Measurements from ENCODE around the gene POLR1C.
"Not testable (repeated sequence)": the region's sequence is repeated elsewhere in the genome, so short reads cannot be mapped to it uniquely, and the experiment has no call there.

The POLR1C gene

GRCh38 chr6:43532201-43532600 lies 15.3 kb downstream of the POLR1C start:
- H3K36me3 ChIP-seq (ENCODE audit: insufficient read depth, low read length) = peaks cover 79% of the 10 kb centered on the region
- no peak overlapping the region for H3K9ac ChIP-seq (ENCODE audit: low read length)
- H3K4me2 ChIP-seq (ENCODE audit: low read length) = no peak overlapping the region
- H3K4me3 ChIP-seq (ENCODE audit: low read depth, low read length, poor library complexity, severe bottlenecking) = no peak overlapping the region
- no peaks in the 10 kb centered on the region for H4K20me1 ChIP-seq (ENCODE audit: insufficient read depth, low read length)
- TF ChIP-seq EZH2 (IDR thresholded peaks at IDR 0.05; ENCODE audit: borderline replicate concordance, low read length) (no peak), CTCF (IDR thresholded peaks at IDR 0.05; ENCODE audit: low read length) (no peak)
- H3F3A ChIP-seq (ENCODE audit: insufficient read depth, low read length) = no peaks in the 10 kb centered on the region
- H3K9me2 ChIP-seq (ENCODE audit: low read depth, low read length) = no peaks in the 10 kb centered on the region
- no peaks in the 10 kb centered on the region for H3K79me2 ChIP-seq (ENCODE audit: insufficient read depth, low read length)
- no peak overlapping the region for H2AFZ ChIP-seq (ENCODE audit: low read length)
- no peaks in the 10 kb centered on the region for H3K27me3 ChIP-seq (ENCODE audit: insufficient read depth, low read length)
- no peak overlapping the region for H3K27ac ChIP-seq (ENCODE audit: low read depth, low read length, poor library complexity, severe bottlenecking)
- H3K4me1 ChIP-seq (ENCODE audit: insufficient read depth, low read length, severe bottlenecking) = no peaks in the 10 kb centered on the region
- no peaks in the 10 kb centered on the region for H3K9me3 ChIP-seq (ENCODE audit: low read length)

- H3K9ac ChIP-seq (ENCODE audit: low read length); H3K4me3 ChIP-seq (ENCODE audit: low read depth, low read length, poor library complexity, severe bottlenecking); H2AFZ ChIP-seq (ENCODE audit: low read length); H3K4me1 ChIP-seq (ENCODE audit: insufficient read depth, low read length, severe bottlenecking); H3K4me2 ChIP-seq (ENCODE audit: low read length); H3K79me2 ChIP-seq (ENCODE audit: insufficient read depth, low read length); H3K27me3 ChIP-seq (ENCODE audit: insufficient read depth, low read length); H4K20me1 ChIP-seq (ENCODE audit: insufficient read depth, low read length); H3F3A ChIP-seq (ENCODE audit: insufficient read depth, low read length); H3K9me2 ChIP-seq (ENCODE audit: low read depth, low read length); H3K9me3 ChIP-seq (ENCODE audit: low read length); H3K27ac ChIP-seq (ENCODE audit: low read depth, low read length, poor library complexity, severe bottlenecking): not testable (repeated sequence)
- H3K36me3 ChIP-seq (ENCODE audit: insufficient read depth, low read length) = peaks cover 71% of the 10 kb centered on the region
These were observed 22.1 kb downstream of the POLR1C start for GRCh38 chr6:43538986-43539385.

- H3K9ac ChIP-seq (ENCODE audit: low read length); H3K4me1 ChIP-seq (ENCODE audit: insufficient read depth, low read length, severe bottlenecking); H3K9me2 ChIP-seq (ENCODE audit: low read depth, low read length); H3K27ac ChIP-seq (ENCODE audit: low read depth, low read length, poor library complexity, severe bottlenecking); H3K79me2 ChIP-seq (ENCODE audit: insufficient read depth, low read length); H4K20me1 ChIP-seq (ENCODE audit: insufficient read depth, low read length); H3K4me3 ChIP-seq (ENCODE audit: low read depth, low read length, poor library complexity, severe bottlenecking); H3K27me3 ChIP-seq (ENCODE audit: insufficient read depth, low read length); H3K9me3 ChIP-seq (ENCODE audit: low read length); H2AFZ ChIP-seq (ENCODE audit: low read length); H3K4me2 ChIP-seq (ENCODE audit: low read length); H3F3A ChIP-seq (ENCODE audit: insufficient read depth, low read length): not testable (repeated sequence)
- peaks cover 70% of the 10 kb centered on the region for H3K36me3 ChIP-seq (ENCODE audit: insufficient read depth, low read length)
These were observed 22.5 kb downstream of the POLR1C start for GRCh38 chr6:43539409-43539808.

GRCh38 chr6:43540507-43540906 lies 23.6 kb downstream of the POLR1C start:
- no peaks in the 10 kb centered on the region for H3K4me1 ChIP-seq (ENCODE audit: insufficient read depth, low read length, severe bottlenecking)
- no peak overlapping the region for H3K9ac ChIP-seq (ENCODE audit: low read length)
- H3F3A ChIP-seq (ENCODE audit: insufficient read depth, low read length) = no peaks in the 10 kb centered on the region
- no peak for TF ChIP-seq EZH2 (IDR thresholded peaks at IDR 0.05; ENCODE audit: borderline replicate concordance, low read length)
- TF ChIP-seq CTCF (IDR thresholded peaks at IDR 0.05; ENCODE audit: low read length) = no peak
- no peak overlapping the region for H3K4me2 ChIP-seq (ENCODE audit: low read length)
- no peaks in the 10 kb centered on the region for H3K9me2 ChIP-seq (ENCODE audit: low read depth, low read length)
- no peak overlapping the region for H3K4me3 ChIP-seq (ENCODE audit: low read depth, low read length, poor library complexity, severe bottlenecking)
- no peaks in the 10 kb centered on the region for H3K27me3 ChIP-seq (ENCODE audit: insufficient read depth, low read length)
- no peaks in the 10 kb centered on the region for H3K79me2 ChIP-seq (ENCODE audit: insufficient read depth, low read length)
- H3K9me3 ChIP-seq (ENCODE audit: low read length) = no peaks in the 10 kb centered on the region
- no peaks in the 10 kb centered on the region for H4K20me1 ChIP-seq (ENCODE audit: insufficient read depth, low read length)
- H3K27ac ChIP-seq (ENCODE audit: low read depth, low read length, poor library complexity, severe bottlenecking) = no peak overlapping the region
- peaks cover 75% of the 10 kb centered on the region for H3K36me3 ChIP-seq (ENCODE audit: insufficient read depth, low read length)
- no peak overlapping the region for H2AFZ ChIP-seq (ENCODE audit: low read length)
